ENCODE data around the gene HSD17B12. TPM values are rescaled to one million over a fixed set of nuclear protein-coding genes. Genes with fewer than 3 reads are reported as not detected.

HSD17B12 gene
- total RNA-seq, 4 donors from 2014 or later: 46.3 to 93.4 (median 60.1) TPM

- 96% methylated on average over 4 of the region's 4 CpGs for WGBS
- Histone ChIP-seq H3K27me3 (no peaks in the 10 kb centered on the region), H3K27ac (no peak overlapping the region), H3K36me3 (peaks cover 72% of the 10 kb centered on the region), H3K4me3 (no peak overlapping the region), H3K4me1 (peaks cover 11% of the 10 kb centered on the region), H3K9me3 (no peaks in the 10 kb centered on the region)
- DNase-seq (ENCODE audit: low spot score in 2 of 2): no peak
- TF ChIP-seq, protein P1, sequence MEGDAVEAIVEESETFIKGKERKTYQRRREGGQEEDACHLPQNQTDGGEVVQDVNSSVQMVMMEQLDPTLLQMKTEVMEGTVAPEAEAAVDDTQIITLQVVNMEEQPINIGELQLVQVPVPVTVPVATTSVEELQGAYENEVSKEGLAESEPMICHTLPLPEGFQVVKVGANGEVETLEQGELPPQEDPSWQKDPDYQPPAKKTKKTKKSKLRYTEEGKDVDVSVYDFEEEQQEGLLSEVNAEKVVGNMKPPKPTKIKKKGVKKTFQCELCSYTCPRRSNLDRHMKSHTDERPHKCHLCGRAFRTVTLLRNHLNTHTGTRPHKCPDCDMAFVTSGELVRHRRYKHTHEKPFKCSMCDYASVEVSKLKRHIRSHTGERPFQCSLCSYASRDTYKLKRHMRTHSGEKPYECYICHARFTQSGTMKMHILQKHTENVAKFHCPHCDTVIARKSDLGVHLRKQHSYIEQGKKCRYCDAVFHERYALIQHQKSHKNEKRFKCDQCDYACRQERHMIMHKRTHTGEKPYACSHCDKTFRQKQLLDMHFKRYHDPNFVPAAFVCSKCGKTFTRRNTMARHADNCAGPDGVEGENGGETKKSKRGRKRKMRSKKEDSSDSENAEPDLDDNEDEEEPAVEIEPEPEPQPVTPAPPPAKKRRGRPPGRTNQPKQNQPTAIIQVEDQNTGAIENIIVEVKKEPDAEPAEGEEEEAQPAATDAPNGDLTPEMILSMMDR (IDR thresholded peaks at IDR 0.05): no peak
- TF ChIP-seq POLR2AphosphoS5 (IDR thresholded peaks at IDR 0.05) (no peak), EP300 (IDR thresholded peaks at IDR 0.05) (no peak), POLR2A (IDR thresholded peaks at IDR 0.05) (no peak)
Measured at GRCh38 chr11:43901551-43901950, 221.0 kb downstream of the HSD17B12 start.

DNA sequence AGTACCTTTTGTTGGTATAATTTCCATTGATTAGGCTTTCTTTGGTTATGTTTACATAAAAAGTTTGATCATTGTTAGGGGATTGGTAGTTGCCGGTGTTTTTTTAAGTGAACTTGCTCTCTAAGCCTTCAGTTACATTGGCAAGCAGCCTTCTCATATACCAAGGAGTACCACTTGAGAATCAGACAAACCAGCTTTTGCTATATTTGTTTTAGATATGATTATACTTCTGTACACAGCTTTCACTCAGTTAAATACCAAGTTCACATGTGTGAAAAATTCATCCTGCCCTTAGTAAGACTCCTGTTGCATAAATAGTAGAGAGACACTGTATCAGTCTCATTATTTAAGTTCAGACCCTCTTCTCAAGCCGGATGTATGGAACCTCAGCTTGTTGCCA lies 222.5 kb downstream of the HSD17B12 start:
- TF ChIP-seq, protein P1 (IDR thresholded peaks at IDR 0.05): no peak
- no peak for TF ChIP-seq POLR2A (IDR thresholded peaks at IDR 0.05)
- Histone ChIP-seq H3K36me3 (peaks cover 58% of the 10 kb centered on the region), H3K4me1 (peaks cover 11% of the 10 kb centered on the region), H3K9me3 (no peaks in the 10 kb centered on the region), H3K27me3 (no peaks in the 10 kb centered on the region), H3K4me3 (no peak overlapping the region), H3K27ac (no peak overlapping the region)
- DNase-seq (ENCODE audit: low spot score in 2 of 2): no peak
- WGBS: 97% methylated on average over 2 of the region's 2 CpGs

DNA sequence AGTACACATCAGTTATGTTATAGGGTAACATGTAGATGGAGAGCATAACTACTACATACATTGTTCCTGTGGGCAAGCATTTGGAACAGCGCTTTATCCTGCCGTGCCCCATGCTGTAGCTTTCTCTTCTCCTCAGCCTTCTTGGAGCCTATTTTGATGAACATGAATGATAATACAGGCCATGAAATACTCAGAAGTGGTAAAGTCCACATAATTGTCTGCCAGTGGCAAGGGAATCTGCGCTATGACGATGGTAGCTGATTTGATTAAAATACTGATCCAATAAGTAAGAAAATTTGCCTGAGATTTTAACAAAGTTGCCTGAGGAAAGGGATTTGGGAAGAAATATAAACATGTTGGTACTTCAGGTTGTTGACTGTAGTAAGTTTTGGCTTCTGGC lies 223.4 kb downstream of the HSD17B12 start:
- no peak for DNase-seq (ENCODE audit: low spot score in 2 of 2)
- 96% methylated on average over 4 of the region's 4 CpGs for WGBS
- TF ChIP-seq EP300 (IDR thresholded peaks at IDR 0.05): no peak
- TF ChIP-seq POLR2AphosphoS5 (IDR thresholded peaks at IDR 0.05): no peak
- no peak for TF ChIP-seq POLR2A (IDR thresholded peaks at IDR 0.05)
- TF ChIP-seq, protein P1 (IDR thresholded peaks at IDR 0.05): no peak
- no peaks in the 10 kb centered on the region for H3K9me3 ChIP-seq
- no peak overlapping the region for H3K27ac ChIP-seq
- no peak overlapping the region for H3K4me3 ChIP-seq
- H3K36me3 ChIP-seq: peaks cover 57% of the 10 kb centered on the region
- H3K4me1 ChIP-seq: peaks cover 11% of the 10 kb centered on the region
- H3K27me3 ChIP-seq: no peaks in the 10 kb centered on the region

- H3K4me1 ChIP-seq: peaks cover 11% of the 10 kb centered on the region
- no peaks in the 10 kb centered on the region for H3K9me3 ChIP-seq
- TF ChIP-seq POLR2A (IDR thresholded peaks at IDR 0.05): no peak
- TF ChIP-seq, protein P1 (IDR thresholded peaks at IDR 0.05): no peak
- TF ChIP-seq EP300 (IDR thresholded peaks at IDR 0.05): no peak
- no peak for TF ChIP-seq POLR2AphosphoS5 (IDR thresholded peaks at IDR 0.05)
- no peaks in the 10 kb centered on the region for H3K27me3 ChIP-seq
- no peak overlapping the region for H3K27ac ChIP-seq
- H3K4me3 ChIP-seq: no peak overlapping the region
- no peak for DNase-seq (ENCODE audit: low spot score in 2 of 2)
- H3K36me3 ChIP-seq: peaks cover 60% of the 10 kb centered on the region
- WGBS: 70% methylated on average over 10 of the region's 10 CpGs
Measured at GRCh38 chr11:43904742-43905535, 224.4 kb downstream of the HSD17B12 start.

- Histone ChIP-seq H3K4me1 (peaks cover 11% of the 10 kb centered on the region), H3K36me3 (peaks cover 64% of the 10 kb centered on the region), H3K9me3 (no peaks in the 10 kb centered on the region), H3K27ac (no peak overlapping the region), H3K4me3 (no peak overlapping the region), H3K27me3 (no peaks in the 10 kb centered on the region)
- DNase-seq (ENCODE audit: low spot score in 2 of 2): no peak
- 65% methylated on average over 2 of the region's 2 CpGs for WGBS
- TF ChIP-seq EP300 (IDR thresholded peaks at IDR 0.05) (no peak), POLR2A (IDR thresholded peaks at IDR 0.05) (no peak), POLR2AphosphoS5 (IDR thresholded peaks at IDR 0.05) (no peak)
- TF ChIP-seq, protein P1 (IDR thresholded peaks at IDR 0.05): no peak
Measured at GRCh38 chr11:43905813-43906241, 225.3 kb downstream of the HSD17B12 start.
